ENCODE data around the gene EGFL8. TPM values are rescaled to one million over a fixed set of nuclear protein-coding genes. Genes with fewer than 3 reads are reported as not detected.
A peak's percentile ranks its signal among the peaks of the same experiment; 100 is the strongest.

Gene EGFL8
- total RNA-seq, 4 donors from 2014 or later = 8.9 to 28.1 (median 16.2) TPM

GRCh38 chr6:32151863-32152768, 12.3 kb upstream of the EGFL8 start, which contains the start of gene PRRT1:
Gene PRRT1 (minus strand): TSS chr6:32151939. CDS start chr6:32151827, 112 bp downstream.
- Histone ChIP-seq H3K9me3 (no peaks in the 10 kb centered on the region), H3K4me3 (peak within 1 kb of the TSS; percentile 24 to 74 (median 60)), H3K4me1 (peaks cover 0 to 30% (median 5%) of the 10 kb centered on the region in 4 donors), H3K27me3 (no peaks in the 10 kb centered on the region), H3K27ac (peak within 1 kb of the TSS; percentile 17 to 85 (median 74)), H3K36me3 (peaks cover 0 to 13% (median 0%) of the 10 kb centered on the region in 3 donors)
- DNase-seq = no peak
- TF ChIP-seq CTCF (IDR thresholded peaks at IDR 0.05) = no peak
- no peak for TF ChIP-seq POLR2A (IDR thresholded peaks at IDR 0.05)

GRCh38 chr6:32152769-32153563, 11.4 kb upstream of the EGFL8 start:
- Histone ChIP-seq H3K36me3 (peaks cover 0 to 21% (median 0%) of the 10 kb centered on the region in 3 donors), H3K27me3 (no peaks in the 10 kb centered on the region), H3K4me3 (peak overlapping the region; percentile 50 to 74 (median 69)), H3K27ac (peak overlapping the region; percentile 72 to 85 (median 78)), H3K4me1 (peaks cover 0 to 30% (median 5%) of the 10 kb centered on the region in 4 donors), H3K9me3 (no peaks in the 10 kb centered on the region)
- DNase-seq = no peak
- TF ChIP-seq POLR2A (IDR thresholded peaks at IDR 0.05) (no peak), CTCF (IDR thresholded peaks at IDR 0.05) (no peak)

GRCh38 chr6:32153564-32154513, 10.6 kb upstream of the EGFL8 start, which contains the start of gene PPT2:
Gene PPT2 (plus strand): TSS chr6:32154141. CDS start chr6:32154595, 454 bp downstream.
- DNase-seq = peak; percentile 73 to 90 (median 81)
- TF ChIP-seq POLR2A (IDR thresholded peaks at IDR 0.05) = peak in 1 of 2 donors; percentile 20
- TF ChIP-seq CTCF (IDR thresholded peaks at IDR 0.05) = peak in 2 of 6 experiments; percentile 24 to 31
- Histone ChIP-seq H3K9me3 (no peaks in the 10 kb centered on the region), H3K4me3 (peak within 1 kb of the TSS; percentile 50 to 74 (median 69)), H3K27ac (peak within 1 kb of the TSS; percentile 72 to 85 (median 78)), H3K27me3 (no peaks in the 10 kb centered on the region), H3K36me3 (peaks cover 0 to 30% (median 0%) of the 10 kb centered on the region in 3 donors), H3K4me1 (peaks cover 0 to 30% (median 5%) of the 10 kb centered on the region in 4 donors)

- H3K9me3 ChIP-seq = no peaks in the 10 kb centered on the region
- peak overlapping the region; percentile 50 to 74 (median 69) for H3K4me3 ChIP-seq
- H3K4me1 ChIP-seq = peaks cover 0 to 30% (median 5%) of the 10 kb centered on the region in 4 donors
- peak; percentile 78 to 90 (median 81) for DNase-seq
- peaks cover 0 to 34% (median 0%) of the 10 kb centered on the region in 3 donors for H3K36me3 ChIP-seq
- no peaks in the 10 kb centered on the region for H3K27me3 ChIP-seq
- no peak for TF ChIP-seq POLR2A (IDR thresholded peaks at IDR 0.05)
- TF ChIP-seq CTCF (IDR thresholded peaks at IDR 0.05) = peak; percentile 52 to 84 (median 65)
- H3K27ac ChIP-seq = peak overlapping the region; percentile 72 to 85 (median 78)
These were observed 9.8 kb upstream of the EGFL8 start for GRCh38 chr6:32154514-32155161.

Data from Peyer's patch (tissue), 4 donors.